ENCODE results near the gene EVC2. TPM values are rescaled to one million over a fixed set of nuclear protein-coding genes. Genes with fewer than 3 reads are reported as not detected.

The EVC2 gene
- total RNA-seq, 1 experiment from 2014 or later = 7.8 TPM

- Histone ChIP-seq H3K79me1 (ENCODE audit: insufficient read depth, low read depth, low read length, poor library complexity, severe bottlenecking) (no peaks in the 10 kb centered on the region), H4K5ac (ENCODE audit: insufficient read length, low read depth, low read length) (no peak overlapping the region), H3K4ac (ENCODE audit: low read depth, low read length) (no peak overlapping the region), H3T11ph (ENCODE audit: low read length) (no peak overlapping the region), H3K14ac (ENCODE audit: insufficient read depth, low read length) (no peak overlapping the region), H2BK15ac (ENCODE audit: low read depth, low read length) (no peak overlapping the region), H3K9ac (ENCODE audit: extremely low read depth, insufficient read length, low read length) (no peak overlapping the region), H2AK5ac (ENCODE audit: insufficient read length, low read length) (no peak overlapping the region), H3K18ac (ENCODE audit: insufficient read length, low read depth, low read length) (no peak overlapping the region), H2BK20ac (ENCODE audit: low read depth, low read length, poor library complexity, severe bottlenecking) (no peak overlapping the region), H3K9me3 (ENCODE audit: control insufficient read depth, low read depth, low read length) (no peaks in the 10 kb centered on the region), H4K20me1 (ENCODE audit: control insufficient read depth, insufficient read depth, insufficient read length) (no peaks in the 10 kb centered on the region), H3K27me3 (ENCODE audit: insufficient read depth, low read length) (no peaks in the 10 kb centered on the region), H3K56ac (ENCODE audit: insufficient read length, low read depth, low read length) (no peak overlapping the region), H4K8ac (replicated peaks; ENCODE audit: insufficient read length, low read depth, low read length) (no peak overlapping the region), H3K23me2 (ENCODE audit: insufficient read length, low read depth, low read length, poor library complexity, severe bottlenecking) (no peaks in the 10 kb centered on the region), H2BK120ac (ENCODE audit: low read depth, low read length, poor library complexity, severe bottlenecking) (no peak overlapping the region), H4K91ac (ENCODE audit: insufficient read length, low read depth, low read length) (no peak overlapping the region), H3K79me2 (ENCODE audit: insufficient read depth, low read length) (no peaks in the 10 kb centered on the region), H3K23ac (ENCODE audit: insufficient read length, low read depth, low read length) (no peak overlapping the region), H3K4me1 (ENCODE audit: insufficient read depth, low read length) (no peaks in the 10 kb centered on the region), H2BK5ac (ENCODE audit: insufficient read length, low read length) (no peak overlapping the region), H3K4me2 (ENCODE audit: insufficient read depth, insufficient read length, low read length) (no peak overlapping the region), H3K27ac (ENCODE audit: insufficient read length, low read depth, low read length) (no peak overlapping the region), H2AFZ (ENCODE audit: low read length) (no peak overlapping the region), H2BK12ac (ENCODE audit: insufficient read length, low read depth, low read length) (no peak overlapping the region)
- DNase-seq = no peak
- H3K27me3 Mint-ChIP-seq (ENCODE audit: low read depth) = no peaks in the 10 kb centered on the region
- no peak overlapping the region for H3K27ac Mint-ChIP-seq
- no peaks in the 10 kb centered on the region for H3K4me1 Mint-ChIP-seq
- WGBS (ENCODE audit: extremely low coverage, insufficient read length, low lambda C conversion rate) = no CpG with 5 or more reads among the region's 3 CpGs
- no peaks in the 10 kb centered on the region for H3K9me3 Mint-ChIP-seq
- no peak for TF ChIP-seq CTCF (conservative IDR thresholded peaks at IDR 0.05)
- H3K36me3 Mint-ChIP-seq (ENCODE audit: insufficient read depth in 1 of 3, low read depth in 3 of 3) = peaks cover 1 to 25% (median 4%) of the 10 kb centered on the region in 3 experiments; a peak in 4 of 7 replicates
- H3K4me3 Mint-ChIP-seq = no peak overlapping the region
These were observed 58.3 kb downstream of the EVC2 start for GRCh38 chr4:5650040-5650439.
